HepG2 (cell line): ENCODE results near the gene SPRED2. TPM values are rescaled to one million over a fixed set of nuclear protein-coding genes. Genes with fewer than 3 reads are reported as not detected.

ENCODE experiments used
- FOXO1 ChIP-seq: sonication (generic); formaldehyde crosslinking; IDR thresholded peaks from 2 replicates; pipeline ENCODE4 v1.4.0; 2020; ENCODE audit warnings: missing genetic modification reagents
- KLF16 ChIP-seq, 2 experiments: sonication (generic) in 1 of 2; formaldehyde crosslinking in 1 of 2; IDR thresholded peaks; 2 replicates each; pipeline versions ENCODE4 v1.6.1 to v1.8.0; 2016 to 2023; ENCODE audit warnings: missing genetic modification reagents in 2 of 2, missing compliant biosample characterization in 1 of 2
- MYPOP ChIP-seq: sonication (generic); formaldehyde crosslinking; IDR thresholded peaks from 2 replicates; pipeline ENCODE4 v1.8.1; 2023; ENCODE audit warnings: mild to moderate bottlenecking, moderate library complexity, missing genetic modification reagents
- NPAS2 ChIP-seq: sonication (generic); formaldehyde crosslinking; IDR thresholded peaks from 2 replicates; pipeline ENCODE4 v1.8.0; 2022; ENCODE audit warnings: mild to moderate bottlenecking, missing genetic modification reagents, borderline replicate concordance
- PPARG ChIP-seq: conservative IDR thresholded peaks from 2 replicates; pipeline ENCODE4 v1.6.1; 2016; ENCODE audit warnings: missing biosample characterization, missing genetic modification reagents
- ZBTB21 ChIP-seq: sonication (generic); formaldehyde crosslinking; IDR thresholded peaks from 2 replicates; pipeline ENCODE4 v1.4.0; 2020; ENCODE audit warnings: missing genetic modification reagents
- ZBTB42 ChIP-seq: sonication (generic); formaldehyde crosslinking; IDR thresholded peaks from 2 replicates; pipeline ENCODE4 v1.5.0; 2020; ENCODE audit warnings: mild to moderate bottlenecking, missing genetic modification reagents
- ZNF138 ChIP-seq: sonication (generic); formaldehyde crosslinking; IDR thresholded peaks from 2 replicates; pipeline ENCODE4 v1.5.0; 2020; ENCODE audit warnings: mild to moderate bottlenecking, low read depth, missing genetic modification reagents
- ZNF556 ChIP-seq: sonication (generic); formaldehyde crosslinking; IDR thresholded peaks from 2 replicates; pipeline ENCODE4 v1.4.0; 2020; ENCODE audit warnings: mild to moderate bottlenecking, missing genetic modification reagents, borderline replicate concordance
- ZNF770 ChIP-seq: sonication (generic); formaldehyde crosslinking; IDR thresholded peaks from 2 replicates; pipeline ENCODE4 v1.5.0; 2020; ENCODE audit warnings: mild to moderate bottlenecking, missing genetic modification reagents
- ZNF879 ChIP-seq: sonication (generic); formaldehyde crosslinking; IDR thresholded peaks from 2 replicates; pipeline ENCODE4 v1.8.1; 2023; ENCODE audit warnings: missing genetic modification reagents
- polyA plus RNA-seq, 8 experiments: library from polyadenylated mRNA; depleted of rRNA in 3 of 8; stranded (reverse) in 7 of 8; unstranded in 1 of 8; fragments of >200 nt; fragmentation: Illumina TruSeq in 4 of 8; extraction: Trizol in 4 of 8; gene quantifications; 2 replicates each; pipeline versions ENCODE4 v1.2.1 to v1.2.3, GENCODE V29; 2011 to 2016; ENCODE audit warnings: low read depth in 4 of 8, missing spikeins in 1 of 8, mixed read lengths in 1 of 8; ENCODE audit not compliant: insufficient read depth in 1 of 8
- total RNA-seq, 5 experiments: library from RNA; depleted of rRNA; stranded (reverse); fragments of >200 nt; fragmentation: Illumina TruSeq; extraction: Trizol; gene quantifications; 2 replicates each; pipeline ENCODE4 v1.2.3, GENCODE V29; 2016; ENCODE audit warnings: low read depth in 1 of 5
- TF ChIP-seq, protein P1 (sequence below): sonication (generic); formaldehyde crosslinking; IDR thresholded peaks from 2 replicates; pipeline ENCODE4 v1.5.0; 2020; ENCODE audit warnings: missing genetic modification reagents

The SPRED2 gene
- total and polyA plus RNA-seq, 2 of the 13 experiments (the other 11 are each of a cell fraction or from before 2014, with no cell fraction given), result 13.0 to 37.0 TPM

DNA sequence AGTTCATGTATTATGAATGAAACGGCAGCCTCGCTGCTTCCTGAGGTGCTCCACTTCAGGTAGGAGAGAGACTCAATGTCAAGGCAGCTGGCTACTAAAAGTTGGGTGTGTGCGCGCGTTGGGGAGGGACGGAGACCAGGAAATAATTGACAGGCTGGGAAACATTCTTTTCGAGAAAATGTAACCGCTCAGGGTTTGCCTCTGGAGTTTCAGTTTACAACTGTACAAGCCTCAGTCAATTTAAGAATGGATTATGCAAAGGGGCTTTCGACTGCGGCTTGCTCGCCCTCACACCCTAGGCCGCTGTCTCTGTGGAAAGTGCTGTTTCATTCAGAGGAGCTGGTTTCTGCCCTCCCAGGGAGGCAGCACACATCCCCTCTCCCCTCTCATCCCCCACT lies 4.4 kb upstream of the SPRED2 start (continued):
- TF ChIP-seq ZNF556 (CRISPR knock-in tag), result 0 out of 2 replicates have a peak, but pooled peaks have one; percentile 13
- TF ChIP-seq, protein P1, sequence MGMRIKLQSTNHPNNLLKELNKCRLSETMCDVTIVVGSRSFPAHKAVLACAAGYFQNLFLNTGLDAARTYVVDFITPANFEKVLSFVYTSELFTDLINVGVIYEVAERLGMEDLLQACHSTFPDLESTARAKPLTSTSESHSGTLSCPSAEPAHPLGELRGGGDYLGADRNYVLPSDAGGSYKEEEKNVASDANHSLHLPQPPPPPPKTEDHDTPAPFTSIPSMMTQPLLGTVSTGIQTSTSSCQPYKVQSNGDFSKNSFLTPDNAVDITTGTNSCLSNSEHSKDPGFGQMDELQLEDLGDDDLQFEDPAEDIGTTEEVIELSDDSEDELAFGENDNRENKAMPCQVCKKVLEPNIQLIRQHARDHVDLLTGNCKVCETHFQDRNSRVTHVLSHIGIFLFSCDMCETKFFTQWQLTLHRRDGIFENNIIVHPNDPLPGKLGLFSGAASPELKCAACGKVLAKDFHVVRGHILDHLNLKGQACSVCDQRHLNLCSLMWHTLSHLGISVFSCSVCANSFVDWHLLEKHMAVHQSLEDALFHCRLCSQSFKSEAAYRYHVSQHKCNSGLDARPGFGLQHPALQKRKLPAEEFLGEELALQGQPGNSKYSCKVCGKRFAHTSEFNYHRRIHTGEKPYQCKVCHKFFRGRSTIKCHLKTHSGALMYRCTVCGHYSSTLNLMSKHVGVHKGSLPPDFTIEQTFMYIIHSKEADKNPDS (CRISPR knock-in tag), result no peak
- 0 out of 2 replicates have a peak, but pooled peaks have one; percentile 2 for TF ChIP-seq ZBTB42
- peak; percentile 47; the same call in 1 of the 2 replicates for TF ChIP-seq ZNF770 (CRISPR knock-in tag)
- TF ChIP-seq FOXO1 (CRISPR knock-in tag), result no peak
- TF ChIP-seq ZNF138 (CRISPR knock-in tag), result no peak
- no peak for TF ChIP-seq NPAS2
- no peak for TF ChIP-seq PPARG (CRISPR knock-in tag)
- TF ChIP-seq KLF16 (CRISPR knock-in tag; IDR thresholded peaks at IDR 0.05), result peak in 1 of 2 experiments; percentile 21; a peak in 2 of 4 replicates
- TF ChIP-seq MYPOP (CRISPR knock-in tag), result no peak
- no peak; the same call in 1 of the 2 replicates for TF ChIP-seq ZNF879 (CRISPR knock-in tag)
- TF ChIP-seq ZBTB21 (CRISPR knock-in tag), result no peak
